NB4 (cell line): ENCODE measurements around the gene TSPO.

Experiments used
- TF ChIP-seq, protein P1 (sequence below): IDR thresholded peaks from one replicate; pipeline ENCODE4 v1.5.1; 2012; ENCODE audit warnings: low read depth, low read length
- TF ChIP-seq, protein P2 (sequence below): IDR thresholded peaks from 2 replicates; pipeline ENCODE4 v1.6.1; 2011; ENCODE audit warnings: low read depth, low read length

DNA sequence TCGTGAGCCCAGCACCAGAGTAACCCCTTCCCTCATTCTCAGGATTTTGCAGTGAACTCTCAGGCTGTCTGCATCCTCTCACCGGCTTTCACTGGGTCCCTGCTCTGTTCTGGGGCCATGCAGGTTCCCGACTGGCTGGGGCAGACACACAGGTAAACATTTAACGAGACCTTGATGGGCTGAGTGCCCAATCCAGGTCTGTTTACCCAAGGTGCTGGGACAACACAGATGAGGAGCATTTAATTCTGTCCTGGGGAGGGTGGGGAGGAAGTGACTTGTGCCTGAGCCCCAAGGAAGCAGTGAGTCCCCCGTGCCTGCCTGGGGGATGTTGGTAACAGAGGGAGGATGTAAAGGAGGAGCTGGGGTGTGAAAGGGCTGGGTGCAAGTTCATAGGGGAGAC, 36.4 kb upstream of the TSPO start:
- TF ChIP-seq, protein P1, sequence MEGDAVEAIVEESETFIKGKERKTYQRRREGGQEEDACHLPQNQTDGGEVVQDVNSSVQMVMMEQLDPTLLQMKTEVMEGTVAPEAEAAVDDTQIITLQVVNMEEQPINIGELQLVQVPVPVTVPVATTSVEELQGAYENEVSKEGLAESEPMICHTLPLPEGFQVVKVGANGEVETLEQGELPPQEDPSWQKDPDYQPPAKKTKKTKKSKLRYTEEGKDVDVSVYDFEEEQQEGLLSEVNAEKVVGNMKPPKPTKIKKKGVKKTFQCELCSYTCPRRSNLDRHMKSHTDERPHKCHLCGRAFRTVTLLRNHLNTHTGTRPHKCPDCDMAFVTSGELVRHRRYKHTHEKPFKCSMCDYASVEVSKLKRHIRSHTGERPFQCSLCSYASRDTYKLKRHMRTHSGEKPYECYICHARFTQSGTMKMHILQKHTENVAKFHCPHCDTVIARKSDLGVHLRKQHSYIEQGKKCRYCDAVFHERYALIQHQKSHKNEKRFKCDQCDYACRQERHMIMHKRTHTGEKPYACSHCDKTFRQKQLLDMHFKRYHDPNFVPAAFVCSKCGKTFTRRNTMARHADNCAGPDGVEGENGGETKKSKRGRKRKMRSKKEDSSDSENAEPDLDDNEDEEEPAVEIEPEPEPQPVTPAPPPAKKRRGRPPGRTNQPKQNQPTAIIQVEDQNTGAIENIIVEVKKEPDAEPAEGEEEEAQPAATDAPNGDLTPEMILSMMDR = no peak
- TF ChIP-seq, protein P2, sequence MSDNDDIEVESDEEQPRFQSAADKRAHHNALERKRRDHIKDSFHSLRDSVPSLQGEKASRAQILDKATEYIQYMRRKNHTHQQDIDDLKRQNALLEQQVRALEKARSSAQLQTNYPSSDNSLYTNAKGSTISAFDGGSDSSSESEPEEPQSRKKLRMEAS = no peak
